Psoas muscle (tissue), 8 donors: Measurements from ENCODE around the gene ZNF521. TPM values are rescaled to one million over a fixed set of nuclear protein-coding genes. Genes with fewer than 3 reads are reported as not detected.

Experiments used
- ATAC-seq, 4 donors: fragments of 200-7000 bp; cut with Tn5 transposase; one replicate each; pipeline ENCODE4 v1.9.1; 2020; ENCODE audit warnings: moderate library complexity in 3 of 4, mild to moderate bottlenecking in 2 of 4
- DNase-seq, 2 donors: peaks; one replicate each; pipeline ENCODE4 v3.0.0-alpha.2; 2020
- H3K27ac ChIP-seq: fragments of 200-600 bp; one replicate; pipeline ENCODE4 v1.8.0; 2022
- H3K27me3 ChIP-seq, 3 donors: fragments of 200-600 bp in 1 of 3; one replicate each; pipeline versions ENCODE4 v1.6.1 to v1.8.0; 2013 to 2022; ENCODE audit warnings: low read length in 2 of 3, mild to moderate bottlenecking in 2 of 3, moderate library complexity in 1 of 3; ENCODE audit not compliant: insufficient read depth in 3 of 3
- H3K36me3 ChIP-seq, 2 donors: fragments of 200-600 bp in 1 of 2; one replicate each; pipeline versions ENCODE4 v1.6.1 to v1.8.0; 2013 to 2022; ENCODE audit warnings: low read depth in 1 of 2, mild to moderate bottlenecking in 1 of 2, moderate library complexity in 1 of 2; ENCODE audit not compliant: insufficient read depth in 1 of 2
- H3K4me1 ChIP-seq: fragments of 200-600 bp; one replicate; pipeline ENCODE4 v1.8.0; 2022
- H3K4me3 ChIP-seq: fragments of 200-600 bp; one replicate; pipeline ENCODE4 v1.8.0; 2022; ENCODE audit warnings: mild to moderate bottlenecking
- H3K9me3 ChIP-seq: fragments of 200-600 bp; one replicate; pipeline ENCODE4 v1.8.0; 2022
- CTCF ChIP-seq: fragments of 200-600 bp; IDR thresholded peaks from one replicate; pipeline ENCODE4 v1.8.0; 2022; ENCODE audit warnings: antibody characterized with exemption
- WGBS, 3 donors: extraction: QIAGEN DNeasy Blood & Tissue Kit; methylation state at CpG; one replicate each; pipeline versions ENCODE4 v1.1.6 to v1.1.7; 2013; 5-methylcytosine and 5-hydroxymethylcytosine counted together
- intact Hi-C, 2 donors: fragments of 100-400 bp; cut with DNase I; formaldehyde crosslinking; loops; one replicate each; pipeline versions ENCODE4 v1.11.0 to v1.14.2; 2022
- polyA plus RNA-seq, 3 donors: library from polyadenylated mRNA; stranded (reverse); fragments of 200-250 nt; gene quantifications; one replicate each; pipeline ENCODE4 v1.2.3, GENCODE V29; 2013
- total RNA-seq, 4 donors: library from RNA; stranded (reverse); fragmentation: NEBNext Ultra II Directional in 2 of 4; extraction: Animal tissue kit (Norgen Biotek cat#: 25700) in 2 of 4; gene quantifications; one replicate each; pipeline versions ENCODE4 v1.2.1 to v1.2.4, GENCODE V29; 2021 to 2023
- donor health status: healthy with polysubstance abuse.
- donor health status: DM: no; HTN: no; CAD: no; lungs with moderate emphysema.
- donor health status: Bipolar disorder and iron deficiency.
- donor health status: healthy.
- donor health status: DM: yes; HTN: yes; CAD: no.
- donor health status: DM: no; HTN: no; CAD: no.
- donor health status: DM: no; HTN: no; CAD: no.
- donor health status: DM: yes; HTN: yes; CAD: no.

The ZNF521 gene
- total and polyA plus RNA-seq, 7 donors = 1.8 to 13.2 (median 4.2) TPM

GRCh38 chr18:25180973-25181548, 170.9 kb downstream of the ZNF521 start:
- intact Hi-C loops = no loop called here
- no peak for TF ChIP-seq CTCF
- H3K27ac ChIP-seq = no peak overlapping the region
- no peak overlapping the region for H3K4me3 ChIP-seq
- no peak for ATAC-seq
- H3K4me1 ChIP-seq = peaks cover 10% of the 10 kb centered on the region
- H3K9me3 ChIP-seq = no peaks in the 10 kb centered on the region
- WGBS, 3 donors = 77 to 80% (median 79%) methylated on average over 6 of the region's 6 CpGs
- H3K36me3 ChIP-seq = no peaks in the 10 kb centered on the region
- no peak for DNase-seq
- no peaks in the 10 kb centered on the region for H3K27me3 ChIP-seq

DNA sequence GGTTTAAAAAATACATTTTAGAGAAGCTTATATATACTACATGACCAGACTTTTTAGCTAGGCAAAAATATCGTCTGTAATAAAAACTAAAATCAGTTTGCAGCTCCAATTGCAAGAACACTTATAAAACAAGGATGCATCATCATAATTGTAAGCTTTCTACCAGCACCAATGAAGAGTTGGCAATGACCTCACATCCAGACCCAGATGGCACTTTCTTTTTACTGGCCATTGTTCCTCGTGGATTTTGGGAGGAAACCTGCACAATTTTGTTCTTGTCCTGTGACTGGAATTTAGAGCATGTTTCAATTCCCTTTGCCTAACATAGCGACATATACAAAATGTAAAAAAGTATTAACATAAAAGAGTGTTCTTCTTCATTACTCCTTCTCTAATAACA, 174.3 kb downstream of the ZNF521 start:
- TF ChIP-seq CTCF = no peak
- Histone ChIP-seq H3K4me3 (no peak overlapping the region), H3K36me3 (no peaks in the 10 kb centered on the region), H3K9me3 (no peaks in the 10 kb centered on the region), H3K27me3 (no peaks in the 10 kb centered on the region), H3K27ac (no peak overlapping the region), H3K4me1 (peaks cover 10% of the 10 kb centered on the region)
- no peak for ATAC-seq
- DNase-seq = no peak
- intact Hi-C loops = no loop called here
- 82 to 88% (median 82%) methylated on average over 3 of the region's 3 CpGs for WGBS, 3 donors

DNA sequence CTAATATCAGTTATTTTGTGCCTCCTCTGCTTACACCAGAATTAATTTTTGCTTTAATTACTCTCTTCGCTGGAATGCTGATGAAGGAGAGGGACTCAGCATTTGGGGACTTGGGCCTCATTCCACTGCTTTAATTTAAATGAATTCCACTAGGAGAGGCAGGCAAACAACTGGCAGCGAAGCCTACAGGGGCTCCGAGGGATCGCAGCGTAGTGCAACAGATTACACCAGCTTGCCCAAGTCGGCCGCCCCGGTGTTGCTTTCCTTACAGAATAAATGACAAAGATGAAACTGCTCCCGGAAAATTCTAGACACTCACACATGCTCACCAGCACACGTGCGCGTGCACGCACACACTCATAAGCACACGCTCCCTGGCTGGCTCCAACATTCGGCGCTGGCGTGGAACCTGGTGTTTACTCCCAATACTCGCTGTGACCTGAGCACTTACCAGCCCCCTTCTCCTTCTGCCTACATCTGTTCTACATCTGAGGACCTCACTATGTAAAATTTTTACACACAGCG, 175.4 kb downstream of the ZNF521 start:
- TF ChIP-seq CTCF = no peak
- DNase-seq (no peak), ATAC-seq (no peak)
- H3K36me3 ChIP-seq = no peaks in the 10 kb centered on the region
- intact Hi-C loops = no loop called here
- 96 to 97% (median 97%) methylated on average over 19 of the region's 19 CpGs for WGBS, 3 donors
- H3K4me3 ChIP-seq = no peak overlapping the region
- H3K27ac ChIP-seq = no peak overlapping the region
- no peaks in the 10 kb centered on the region for H3K27me3 ChIP-seq
- peaks cover 4% of the 10 kb centered on the region for H3K4me1 ChIP-seq
- no peaks in the 10 kb centered on the region for H3K9me3 ChIP-seq

GRCh38 chr18:25175558-25176517, 176.1 kb downstream of the ZNF521 start:
- no peak for TF ChIP-seq CTCF
- Histone ChIP-seq H3K4me1 (peaks cover 6% of the 10 kb centered on the region), H3K27me3 (no peaks in the 10 kb centered on the region), H3K27ac (no peak overlapping the region), H3K4me3 (no peak overlapping the region), H3K9me3 (no peaks in the 10 kb centered on the region), H3K36me3 (no peaks in the 10 kb centered on the region)
- WGBS, 3 donors = 82% methylated on average over 10 of the region's 10 CpGs
- intact Hi-C loops = no loop called here
- no peak for ATAC-seq
- DNase-seq = no peak
